Spleen (tissue), 11 donors: Measurements from ENCODE around the gene PEAR1. TPM values are rescaled to one million over a fixed set of nuclear protein-coding genes. Genes with fewer than 3 reads are reported as not detected.

Experiments
- DNase-seq: peaks from one replicate; pipeline ENCODE4 v3.0.0-alpha.2; 2020
- H3K27ac ChIP-seq, 8 donors: fragments of 200-600 bp; sonication (generic) in 7 of 8; 1 replicate in 4 of 8; 2 replicates in 4 of 8; pipeline versions ENCODE4 v1.5.0 to v1.8.0; 2016 to 2021; ENCODE audit warnings: inconsistent platforms in 4 of 8, mild to moderate bottlenecking in 4 of 8, moderate library complexity in 1 of 8
- H3K27me3 ChIP-seq, 7 donors: fragments of 200-600 bp; sonication (generic) in 6 of 7; replicated peaks in 1 of 7; 1 replicate in 4 of 7; 2 replicates in 3 of 7; pipeline versions ENCODE4 v1.5.0 to v1.8.0; 2016 to 2021; ENCODE audit warnings: inconsistent platforms in 3 of 7, mild to moderate bottlenecking in 1 of 7
- H3K36me3 ChIP-seq, 6 donors: fragments of 200-600 bp; sonication (generic) in 5 of 6; 1 replicate in 4 of 6; 2 replicates in 2 of 6; pipeline versions ENCODE4 v1.5.0 to v1.8.0; 2016 to 2021; ENCODE audit warnings: inconsistent platforms in 2 of 6
- H3K4me1 ChIP-seq, 6 donors: fragments of 200-600 bp; sonication (generic) in 5 of 6; 1 replicate in 3 of 6; 2 replicates in 3 of 6; pipeline versions ENCODE4 v1.5.0 to v1.8.0; 2016 to 2021; ENCODE audit warnings: inconsistent platforms in 3 of 6
- H3K4me3 ChIP-seq, 8 donors: fragments of 200-600 bp; sonication (generic) in 7 of 8; 1 replicate in 4 of 8; 2 replicates in 4 of 8; pipeline versions ENCODE4 v1.5.0 to v1.8.0; 2016 to 2021; ENCODE audit warnings: inconsistent platforms in 4 of 8, mild to moderate bottlenecking in 4 of 8, moderate library complexity in 2 of 8
- H3K9me3 ChIP-seq, 8 donors: fragments of 200-600 bp; sonication (generic) in 7 of 8; 1 replicate in 4 of 8; 2 replicates in 4 of 8; pipeline versions ENCODE4 v1.5.0 to v1.8.0; 2016 to 2021; ENCODE audit warnings: inconsistent platforms in 4 of 8
- CTCF ChIP-seq, 11 experiments: fragments of 200-600 bp in 7 of 11; fragments of 450-650 bp in 4 of 11; sonication (generic) in 4 of 11; IDR thresholded peaks in 8 of 11; conservative IDR thresholded peaks in 3 of 11; 1 replicate in 7 of 11; 2 replicates in 4 of 11; pipeline versions ENCODE4 v1.4.0 to v1.8.0; 2016 to 2021; ENCODE audit warnings: antibody characterized with exemption in 11 of 11, inconsistent platforms in 4 of 11, mild to moderate bottlenecking in 1 of 11
- POLR2A ChIP-seq, 3 donors: fragments of 450-650 bp; IDR thresholded peaks; one replicate each; pipeline ENCODE4 v1.5.1; 2017; ENCODE audit warnings: antibody characterized with exemption in 3 of 3, mild to moderate bottlenecking in 1 of 3
- POLR2AphosphoS5 ChIP-seq, 3 donors: sonication (generic); formaldehyde crosslinking; IDR thresholded peaks; one replicate each; pipeline ENCODE4 v1.5.1; 2017; ENCODE audit warnings: antibody characterized with exemption in 3 of 3
- WGBS, 5 donors: extraction: QIAGEN DNeasy Blood & Tissue Kit in 3 of 5; methylation state at CpG; one replicate each; pipeline versions ENCODE4 v1.1.5 to v1.1.7; 2013 to 2018; 5-methylcytosine and 5-hydroxymethylcytosine counted together
- intact Hi-C: fragments of 100-400 bp; cut with DNase I; formaldehyde crosslinking; loops from one replicate; pipeline ENCODE4 v1.15.0; 2023; ENCODE audit warnings: low total_unique reads
- polyA plus RNA-seq, 3 donors: library from polyadenylated mRNA; stranded (reverse); fragments of 200-250 nt; gene quantifications; one replicate each; pipeline ENCODE4 v1.2.1, GENCODE V29; 2013
- total RNA-seq, 7 donors: library from RNA; depleted of rRNA in 3 of 7; stranded (reverse); fragments of >200 nt in 3 of 7; fragmentation: NEBNext Ultra II Directional in 4 of 7; extraction: Animal tissue kit (Norgen Biotek cat#: 25700) in 4 of 7; gene quantifications; one replicate each; pipeline versions ENCODE4 v1.1.0 to v1.2.1, GENCODE V29; 2016 to 2021
- donor health status: healthy with polysubstance abuse.
- donor health status: DM: no; HTN: no; CAD: no; lungs with moderate emphysema.
- donor health status: DM: no; HTN: no; CAD: no.
- donor health status: Bipolar disorder and iron deficiency.
- donor health status: healthy.
- donor health status: DM: no; HTN: no; CAD: no.
- donor health status: DM: yes; HTN: yes; CAD: no.

Gene PEAR1
- total and polyA plus RNA-seq, 10 donors: 1.4 to 28.3 (median 20.2) TPM

GRCh38 chr1:156931974-156932710 is 38.6 kb downstream of the PEAR1 start:
- Histone ChIP-seq H3K27ac (peak overlapping the region in 1 of 8 donors; percentile 35), H3K4me3 (no peak overlapping the region), H3K36me3 (peaks cover 0 to 29% (median 6%) of the 10 kb centered on the region in 6 donors), H3K9me3 (no peaks in the 10 kb centered on the region), H3K27me3 (peaks cover 0 to 43% (median 18%) of the 10 kb centered on the region in 7 donors), H3K4me1 (peaks cover 5 to 25% (median 17%) of the 10 kb centered on the region in 6 donors)
- WGBS, 5 donors: 55 to 75% (median 68%) methylated on average over 8 of the region's 8 CpGs
- intact Hi-C loops: no loop called here
- TF ChIP-seq POLR2A (IDR thresholded peaks at IDR 0.05) (no peak), POLR2AphosphoS5 (IDR thresholded peaks at IDR 0.05) (no peak), CTCF (IDR thresholded peaks at IDR 0.05 in 8 of 11, conservative IDR thresholded peaks at IDR 0.05 in 3 of 11) (no peak)
- DNase-seq: peak; percentile 54

GRCh38 chr1:156933136-156933535 is 39.6 kb downstream of the PEAR1 start:
- peaks cover 0 to 16% (median 7%) of the 10 kb centered on the region in 6 donors for H3K4me1 ChIP-seq
- peaks cover 0 to 39% (median 11%) of the 10 kb centered on the region in 6 donors for H3K36me3 ChIP-seq
- 87 to 95% (median 92%) methylated on average over 6 of the region's 6 CpGs for WGBS, 5 donors
- no peak for DNase-seq
- H3K27me3 ChIP-seq: peaks cover 0 to 33% (median 9%) of the 10 kb centered on the region in 7 donors
- no peaks in the 10 kb centered on the region for H3K9me3 ChIP-seq
- TF ChIP-seq CTCF (IDR thresholded peaks at IDR 0.05 in 8 of 11, conservative IDR thresholded peaks at IDR 0.05 in 3 of 11): no peak
- no peak for TF ChIP-seq POLR2AphosphoS5 (IDR thresholded peaks at IDR 0.05)
- no peak for TF ChIP-seq POLR2A (IDR thresholded peaks at IDR 0.05)
- no peak overlapping the region for H3K27ac ChIP-seq
- no peak overlapping the region for H3K4me3 ChIP-seq
- intact Hi-C loops: no loop called here

- peaks cover 0 to 63% (median 28%) of the 10 kb centered on the region in 6 donors for H3K36me3 ChIP-seq
- WGBS, 5 donors: 89 to 94% (median 94%) methylated on average over 17 of the region's 17 CpGs
- TF ChIP-seq CTCF (IDR thresholded peaks at IDR 0.05 in 8 of 11, conservative IDR thresholded peaks at IDR 0.05 in 3 of 11) (no peak), POLR2AphosphoS5 (IDR thresholded peaks at IDR 0.05) (no peak), POLR2A (IDR thresholded peaks at IDR 0.05) (no peak)
- H3K27me3 ChIP-seq: peaks cover 0 to 8% (median 0%) of the 10 kb centered on the region in 7 donors
- no peak overlapping the region for H3K4me3 ChIP-seq
- H3K9me3 ChIP-seq: no peaks in the 10 kb centered on the region
- peak; percentile 41 for DNase-seq
- intact Hi-C loops: no loop called here
- peaks cover 0 to 14% (median 7%) of the 10 kb centered on the region in 6 donors for H3K4me1 ChIP-seq
- no peak overlapping the region for H3K27ac ChIP-seq
Measured at GRCh38 chr1:156935505-156936128, 42.1 kb downstream of the PEAR1 start.

- Histone ChIP-seq H3K4me3 (no peak overlapping the region), H3K36me3 (peaks cover 0 to 69% (median 32%) of the 10 kb centered on the region in 6 donors), H3K27me3 (peaks cover 0 to 5% (median 0%) of the 10 kb centered on the region in 7 donors), H3K4me1 (peaks cover 0 to 9% (median 6%) of the 10 kb centered on the region in 6 donors), H3K27ac (no peak overlapping the region), H3K9me3 (no peaks in the 10 kb centered on the region)
- DNase-seq: no peak
- WGBS, 5 donors: 87 to 95% (median 94%) methylated on average over 5 of the region's 5 CpGs
- TF ChIP-seq CTCF (IDR thresholded peaks at IDR 0.05 in 8 of 11, conservative IDR thresholded peaks at IDR 0.05 in 3 of 11): no peak
- no peak for TF ChIP-seq POLR2A (IDR thresholded peaks at IDR 0.05)
- no peak for TF ChIP-seq POLR2AphosphoS5 (IDR thresholded peaks at IDR 0.05)
- intact Hi-C loops: no loop called here
Measured at GRCh38 chr1:156936191-156936590, 42.7 kb downstream of the PEAR1 start.
